A673 (cell line): Measurements from ENCODE around the gene CASKIN2. TPM values are rescaled to one million over a fixed set of nuclear protein-coding genes. Genes with fewer than 3 reads are reported as not detected.

Experiments
- BruUV-seq: library from RNA; stranded (reverse); fragments of 400-500 nt; replicated peaks from 2 replicates; lab custom pipeline; 2021; lab: Mats Ljungman, UMichigan
- CTCF ChIA-PET: fragments of 300-600 bp; sonication (Branson Sonifier 250); formaldehyde crosslinking; loops from one replicate; lab custom pipeline; 2022; ENCODE audit warnings: antibody characterized with exemption; lab: Charles Lee
- POLR2A ChIA-PET: fragments of 300-600 bp; sonication (Branson Sonifier 250); formaldehyde crosslinking; loops from one replicate; lab custom pipeline; 2022; ENCODE audit warnings: antibody characterized with exemption; ENCODE audit not compliant: low non-redundant PET; lab: Charles Lee
- DNase-seq: peaks from one replicate; pipeline ENCODE4 v3.0.0-alpha.2; 2015; ENCODE audit warnings: low spot score
- H3K27ac ChIP-seq: fragments of 200-600 bp; sonication (generic); 2 replicates; pipeline ENCODE4 v1.5.1; 2016; ENCODE audit warnings: mixed run types, low read depth, mild to moderate bottlenecking, mixed read lengths, antibody characterized with exemption, low read length; ENCODE audit not compliant: poor library complexity, severe bottlenecking
- H3K27me3 ChIP-seq: fragments of 200-600 bp; sonication (generic); replicated peaks from 2 replicates; pipeline ENCODE4 v1.6.1; 2017; ENCODE audit warnings: mixed run types, low read depth, mild to moderate bottlenecking, mixed read lengths, antibody characterized with exemption, low read length; ENCODE audit not compliant: insufficient read depth, poor library complexity
- H3K36me3 ChIP-seq: fragments of 200-600 bp; sonication (generic); 2 replicates; pipeline ENCODE4 v1.6.1; 2016; ENCODE audit warnings: mixed run types, mild to moderate bottlenecking, mixed read lengths, antibody characterized with exemption, low read length; ENCODE audit not compliant: insufficient read depth, poor library complexity, severe bottlenecking
- H3K4me1 ChIP-seq: fragments of 200-600 bp; sonication (generic); 2 replicates; pipeline ENCODE4 v1.6.1; 2017; ENCODE audit warnings: mixed run types, mild to moderate bottlenecking, mixed read lengths, antibody characterized with exemption, low read length; ENCODE audit not compliant: insufficient read depth, poor library complexity, severe bottlenecking
- H3K4me3 ChIP-seq: fragments of 200-600 bp; sonication (generic); 2 replicates; pipeline ENCODE4 v1.5.1; 2016; ENCODE audit warnings: low read depth, mixed run types, mild to moderate bottlenecking, mixed read lengths, low read length; ENCODE audit not compliant: poor library complexity, severe bottlenecking
- H3K9me3 ChIP-seq: fragments of 200-600 bp; sonication (generic); 2 replicates; pipeline ENCODE4 v1.6.1; 2016; ENCODE audit warnings: mixed run types, low read depth, mild to moderate bottlenecking, mixed read lengths, antibody characterized with exemption, low read length; ENCODE audit not compliant: poor library complexity, severe bottlenecking
- EZH2 ChIP-seq: fragments of 200-600 bp; sonication (generic); IDR thresholded peaks from 2 replicates; pipeline ENCODE4 v1.6.1; 2017; ENCODE audit warnings: borderline replicate concordance, low read depth, mild to moderate bottlenecking, mixed read lengths, antibody characterized with exemption, low read length; ENCODE audit not compliant: poor library complexity, severe bottlenecking
- intact Hi-C: fragments of 100-400 bp; cut with micrococcal nuclease; formaldehyde crosslinking; loops from one replicate; pipeline ENCODE4 v1.10.0; 2022; ENCODE audit not compliant: unreplicated experiment
- total RNA-seq: library from RNA; stranded (reverse); gene quantifications from 2 replicates; pipeline ENCODE4 v1.2.3, GENCODE V29; 2021
- TF ChIP-seq, protein P1 (sequence below): fragments of 300-800, 200-600 bp; sonication (generic); conservative IDR thresholded peaks from 2 replicates; pipeline ENCODE4 v1.5.1; 2017; ENCODE audit warnings: low read depth, mild to moderate bottlenecking, antibody characterized with exemption, low read length, moderate library complexity, mixed read lengths

CASKIN2 gene
- total RNA-seq, 1 experiment from 2014 or later, result 32.6 TPM

- Histone ChIP-seq H3K4me3 (no peak overlapping the region), H3K36me3 (peaks cover 12% of the 10 kb centered on the region), H3K27me3 (no peaks in the 10 kb centered on the region), H3K4me1 (no peaks in the 10 kb centered on the region), H3K27ac (no peak overlapping the region), H3K9me3 (no peaks in the 10 kb centered on the region)
- DNase-seq, result no peak
- BruUV-seq, result no TSS peak
- intact Hi-C loops, result no loop called here
- ChIA-PET CTCF (no interaction called here), POLR2A (no interaction called here)
- no peak for TF ChIP-seq EZH2
- TF ChIP-seq, protein P1, sequence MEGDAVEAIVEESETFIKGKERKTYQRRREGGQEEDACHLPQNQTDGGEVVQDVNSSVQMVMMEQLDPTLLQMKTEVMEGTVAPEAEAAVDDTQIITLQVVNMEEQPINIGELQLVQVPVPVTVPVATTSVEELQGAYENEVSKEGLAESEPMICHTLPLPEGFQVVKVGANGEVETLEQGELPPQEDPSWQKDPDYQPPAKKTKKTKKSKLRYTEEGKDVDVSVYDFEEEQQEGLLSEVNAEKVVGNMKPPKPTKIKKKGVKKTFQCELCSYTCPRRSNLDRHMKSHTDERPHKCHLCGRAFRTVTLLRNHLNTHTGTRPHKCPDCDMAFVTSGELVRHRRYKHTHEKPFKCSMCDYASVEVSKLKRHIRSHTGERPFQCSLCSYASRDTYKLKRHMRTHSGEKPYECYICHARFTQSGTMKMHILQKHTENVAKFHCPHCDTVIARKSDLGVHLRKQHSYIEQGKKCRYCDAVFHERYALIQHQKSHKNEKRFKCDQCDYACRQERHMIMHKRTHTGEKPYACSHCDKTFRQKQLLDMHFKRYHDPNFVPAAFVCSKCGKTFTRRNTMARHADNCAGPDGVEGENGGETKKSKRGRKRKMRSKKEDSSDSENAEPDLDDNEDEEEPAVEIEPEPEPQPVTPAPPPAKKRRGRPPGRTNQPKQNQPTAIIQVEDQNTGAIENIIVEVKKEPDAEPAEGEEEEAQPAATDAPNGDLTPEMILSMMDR, result no peak
Observed at GRCh38 chr17:75488693-75489510, 26.4 kb downstream of the CASKIN2 start.

- TF ChIP-seq, protein P1, result no peak
- TF ChIP-seq EZH2, result no peak
- ChIA-PET POLR2A (no interaction called here), CTCF (interaction anchor here (0.6 kb wide), 1 partner anchor 10 kb away, joined by 4 read pairs; no protein-coding TSS in a partner anchor)
- H3K27me3 ChIP-seq, result no peaks in the 10 kb centered on the region
- H3K4me1 ChIP-seq, result no peaks in the 10 kb centered on the region
- peaks cover 3% of the 10 kb centered on the region for H3K36me3 ChIP-seq
- intact Hi-C loops, result no loop called here
- no peaks in the 10 kb centered on the region for H3K9me3 ChIP-seq
- H3K27ac ChIP-seq, result no peak overlapping the region
- no TSS peak for BruUV-seq
- H3K4me3 ChIP-seq, result no peak overlapping the region
- no peak for DNase-seq
Observed at GRCh38 chr17:75487351-75488070, 27.8 kb downstream of the CASKIN2 start.

DNA sequence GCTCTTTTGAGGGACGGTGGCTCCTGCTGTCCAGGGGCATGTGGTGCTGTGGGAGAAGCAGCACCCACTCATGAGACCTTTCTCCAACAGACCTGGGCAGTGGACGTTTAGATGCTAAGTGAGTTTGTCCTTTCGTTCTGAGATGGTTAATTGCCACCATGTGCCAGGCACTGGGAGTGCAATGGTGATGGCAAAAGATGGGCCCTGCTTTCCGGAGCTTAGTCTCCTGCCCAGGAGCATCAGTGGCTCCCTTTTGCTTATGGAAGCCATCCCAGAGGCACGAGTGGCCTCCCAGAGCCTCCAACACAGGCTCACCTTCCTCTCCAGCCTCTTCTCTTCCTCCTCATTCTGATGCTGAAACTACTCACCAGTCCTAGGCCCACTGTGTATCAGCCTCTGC lies 28.4 kb downstream of the CASKIN2 start:
- ChIA-PET POLR2A (no interaction called here), CTCF (no interaction called here)
- no TSS peak for BruUV-seq
- Histone ChIP-seq H3K9me3 (no peaks in the 10 kb centered on the region), H3K27ac (no peak overlapping the region), H3K27me3 (no peaks in the 10 kb centered on the region), H3K36me3 (peaks cover 3% of the 10 kb centered on the region), H3K4me1 (no peaks in the 10 kb centered on the region), H3K4me3 (no peak overlapping the region)
- TF ChIP-seq, protein P1, result no peak
- no peak for TF ChIP-seq EZH2
- intact Hi-C loops, result no loop called here
- no peak for DNase-seq
